NCI-H146 treated with DMSO at 0.1 percent for 48 hours (cell line): ENCODE data around the gene COX4I2.
"Not testable (repeated sequence)": the region's sequence is repeated elsewhere in the genome, so short reads cannot be mapped to it uniquely, and the experiment has no call there.

ENCODE experiments used
- DNase-seq: peaks from one replicate; lab custom pipeline; 2025; ENCODE audit not compliant: unreplicated experiment; lab: John Stamatoyannopoulos, UW

COX4I2 gene

DNA sequence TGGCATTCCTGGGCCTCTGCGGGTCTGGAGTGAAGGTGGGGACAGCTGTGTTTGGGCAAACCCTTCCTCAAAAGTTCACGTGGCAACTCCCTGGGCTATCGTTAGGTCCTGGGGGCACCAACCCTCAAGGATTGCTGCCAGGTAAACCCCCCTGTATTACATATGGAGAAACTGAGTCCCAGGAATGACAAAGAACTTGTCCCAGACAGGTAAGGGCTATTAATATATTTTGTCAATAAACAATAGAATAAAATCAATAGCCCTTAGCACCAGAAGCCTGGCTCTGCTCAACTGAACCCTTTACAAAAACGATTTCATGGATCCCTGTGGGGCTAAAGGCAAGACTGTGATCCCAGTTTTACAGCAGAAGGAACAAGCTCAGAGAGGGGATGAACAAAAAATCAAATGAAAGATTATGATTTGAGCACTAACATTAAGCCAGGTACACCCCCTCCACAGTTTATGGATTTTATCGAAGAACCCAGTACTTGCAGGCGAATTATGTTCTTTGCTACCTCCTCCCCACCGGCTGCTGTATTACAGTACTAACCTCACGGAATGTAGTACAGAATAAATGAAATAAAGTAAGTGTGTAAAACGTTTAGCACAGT, 30.0 kb upstream of the COX4I2 start:
- DNase-seq, result no peak

DNA sequence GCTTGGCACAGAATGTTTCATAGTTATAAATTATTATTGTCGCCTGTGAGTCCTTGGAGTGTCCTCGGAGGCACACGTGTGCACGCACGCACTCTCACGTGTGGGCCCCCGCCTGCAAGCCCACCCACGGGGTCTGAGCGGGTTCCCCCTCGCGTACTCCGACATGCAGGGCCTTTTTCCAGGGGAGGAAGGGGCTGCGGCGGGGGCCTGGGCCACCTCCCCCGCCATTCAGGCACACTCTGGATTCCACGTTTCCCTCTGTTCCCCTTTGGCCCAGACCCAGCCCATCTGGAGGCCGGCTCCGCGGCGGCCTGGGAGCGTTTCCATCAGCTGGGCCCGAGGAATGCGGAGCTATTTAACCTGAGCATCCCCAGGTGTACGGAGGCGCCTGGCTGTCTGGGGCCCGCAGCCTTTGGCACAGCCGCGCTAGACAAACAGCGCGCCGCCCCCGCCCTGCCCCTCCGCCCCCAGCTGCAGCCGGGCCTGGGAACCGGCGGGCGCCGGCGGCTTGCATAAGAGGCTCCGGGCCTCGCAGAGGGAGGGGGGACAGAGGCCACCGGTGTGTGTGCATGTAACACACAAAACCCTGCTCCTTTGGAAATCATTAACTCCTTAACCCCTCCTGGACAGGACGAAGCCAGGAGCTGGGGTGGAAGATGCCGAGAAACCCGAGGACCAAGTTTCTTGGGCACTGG, 29.3 kb upstream of the COX4I2 start:
- DNase-seq, result peak; percentile 89

DNA sequence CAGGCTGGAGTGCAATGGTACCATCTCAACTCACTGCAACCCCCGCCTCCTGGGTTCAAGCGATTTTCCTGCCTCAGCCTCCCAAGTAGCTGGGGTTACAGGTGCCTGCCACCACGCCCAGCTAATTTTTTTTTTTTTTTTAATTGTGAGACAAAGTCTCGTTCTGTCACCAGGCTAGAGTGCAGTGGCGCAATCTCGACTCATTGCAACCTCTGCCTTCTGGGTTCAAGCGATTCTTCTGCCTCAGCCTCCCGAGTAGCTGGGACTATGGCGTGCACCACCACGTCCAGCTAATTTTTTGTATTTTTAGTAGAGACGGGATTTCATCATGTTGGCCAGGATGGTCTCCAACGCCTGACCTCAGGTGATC, 25.5 kb upstream of the COX4I2 start:
- DNase-seq, result not testable (repeated sequence)

DNA sequence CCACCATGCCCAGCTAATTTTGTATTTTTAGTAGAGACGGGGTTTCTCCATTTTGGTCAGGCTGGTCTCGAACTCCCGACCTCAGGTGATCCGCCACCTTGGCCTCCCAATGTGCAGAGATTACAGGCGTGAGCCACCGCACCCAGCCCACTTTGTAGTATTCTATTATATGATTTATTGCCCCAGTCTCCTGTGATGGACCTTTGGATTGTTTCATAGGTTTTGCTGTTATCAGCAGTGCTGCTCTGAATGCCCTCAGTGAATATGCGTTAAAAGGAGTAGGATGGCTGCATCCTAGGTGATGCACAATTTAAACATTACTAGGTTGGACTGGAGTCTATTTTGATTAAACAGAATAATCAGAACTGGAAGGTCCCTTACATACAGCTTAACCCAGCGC, 22.3 kb upstream of the COX4I2 start:
- DNase-seq, result no peak

DNA sequence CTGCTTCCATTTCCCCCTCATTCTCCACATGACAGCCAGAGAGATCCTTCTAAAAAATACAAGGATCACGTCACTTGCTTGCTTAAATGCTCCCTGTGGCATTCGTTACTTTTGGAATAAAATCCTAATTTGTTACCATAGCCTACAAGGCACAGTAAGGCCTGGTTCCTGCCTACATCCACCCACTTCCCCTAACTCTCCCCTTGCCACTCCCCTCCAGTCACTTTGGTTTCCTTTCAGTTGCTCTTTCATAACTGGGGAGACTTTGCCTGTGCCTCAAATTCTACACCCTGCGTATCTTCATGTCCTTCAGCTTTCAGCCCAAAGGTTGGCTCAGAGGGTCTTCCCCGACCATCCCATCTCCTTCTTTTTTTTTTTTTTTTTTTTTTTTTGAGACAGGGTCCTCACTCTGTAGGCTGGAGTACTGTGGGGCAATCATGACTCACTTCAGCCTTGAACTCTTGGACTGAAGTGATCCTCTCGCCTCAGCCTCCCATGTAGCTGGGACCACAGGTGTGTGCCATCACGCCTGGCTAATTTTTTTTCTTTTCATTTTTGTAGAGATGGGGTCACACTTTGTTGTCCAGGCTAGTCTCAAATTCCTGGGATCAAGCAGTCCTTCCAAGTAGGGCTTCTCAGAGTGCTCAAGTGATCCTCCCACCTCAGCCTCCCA, 20.1 kb upstream of the COX4I2 start:
- DNase-seq, result no peak

DNA sequence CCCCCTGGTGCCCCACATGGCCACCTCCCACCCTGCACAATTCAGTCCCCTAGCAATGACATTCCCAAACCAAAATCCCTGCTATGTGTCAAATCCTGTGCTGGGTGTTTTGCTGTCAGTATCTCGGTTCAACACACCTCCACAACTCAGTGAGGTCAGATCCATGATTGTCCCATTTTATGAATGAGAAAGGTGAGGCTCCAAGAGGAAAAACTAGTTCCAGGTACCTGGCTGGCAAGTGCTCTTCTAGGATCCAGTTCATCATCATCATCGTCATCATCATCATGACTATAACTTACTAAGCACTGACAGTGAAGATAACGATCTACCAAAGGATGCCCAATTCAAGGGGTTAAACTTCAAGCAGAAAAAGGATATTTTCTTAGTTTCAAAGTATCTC, 17.5 kb upstream of the COX4I2 start:
- no peak for DNase-seq

DNA sequence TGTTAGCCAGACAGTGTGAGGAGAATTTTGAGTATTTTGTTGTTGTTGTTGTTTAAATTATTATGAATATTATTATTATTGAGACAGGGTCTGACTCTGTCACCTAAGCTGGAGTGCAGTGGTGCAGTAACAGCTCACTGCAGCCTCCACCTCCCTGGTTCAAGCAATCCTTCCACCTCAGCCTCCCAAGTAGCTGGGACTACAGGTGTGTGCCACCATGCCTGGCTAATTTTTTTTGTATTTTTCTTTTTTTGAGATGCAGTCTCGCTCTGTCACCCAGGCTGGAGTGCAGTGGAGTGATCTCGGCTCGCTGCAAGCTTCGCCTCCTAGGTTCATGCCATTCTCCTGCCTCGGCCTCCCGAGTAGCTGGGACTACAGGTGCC, 14.6 kb upstream of the COX4I2 start:
- not testable (repeated sequence) for DNase-seq

DNA sequence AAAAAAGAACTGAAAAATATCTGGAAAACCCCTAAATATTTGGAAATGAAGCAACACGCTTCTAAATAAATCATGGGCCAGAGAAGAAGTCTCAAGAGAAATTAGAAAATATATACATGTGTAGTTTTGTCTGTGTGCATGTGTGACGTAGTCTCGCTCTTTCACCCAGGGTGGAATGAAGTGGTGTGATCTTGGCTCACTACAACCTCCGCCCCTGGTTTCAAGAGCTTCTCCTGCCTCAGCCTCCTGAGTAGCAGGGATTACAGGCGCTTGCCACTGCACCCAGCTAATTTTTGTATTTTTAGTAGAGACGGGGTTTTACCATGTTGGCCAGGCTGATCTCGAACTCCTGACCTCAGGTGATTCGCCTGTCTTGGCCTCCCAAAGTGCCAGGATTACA, 11.2 kb upstream of the COX4I2 start:
- not testable (repeated sequence) for DNase-seq

DNA sequence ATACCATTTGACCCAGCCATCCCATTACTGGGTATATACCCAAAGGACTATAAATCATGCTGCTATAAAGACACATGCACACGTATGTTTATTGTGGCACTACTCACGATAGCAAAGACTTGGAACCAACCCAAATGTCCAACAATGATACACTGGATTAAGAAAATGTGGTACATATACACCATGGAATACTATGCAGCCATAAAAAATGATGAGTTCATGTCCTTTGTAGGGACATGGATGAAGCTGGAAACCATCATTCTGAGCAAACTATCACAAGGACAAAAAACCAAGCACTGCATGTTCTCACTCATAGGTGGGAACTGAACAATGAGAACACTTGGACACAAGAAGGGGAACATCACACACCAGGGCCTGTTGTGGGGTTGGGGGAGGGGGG, 9.7 kb upstream of the COX4I2 start:
- DNase-seq, result not testable (repeated sequence)

DNA sequence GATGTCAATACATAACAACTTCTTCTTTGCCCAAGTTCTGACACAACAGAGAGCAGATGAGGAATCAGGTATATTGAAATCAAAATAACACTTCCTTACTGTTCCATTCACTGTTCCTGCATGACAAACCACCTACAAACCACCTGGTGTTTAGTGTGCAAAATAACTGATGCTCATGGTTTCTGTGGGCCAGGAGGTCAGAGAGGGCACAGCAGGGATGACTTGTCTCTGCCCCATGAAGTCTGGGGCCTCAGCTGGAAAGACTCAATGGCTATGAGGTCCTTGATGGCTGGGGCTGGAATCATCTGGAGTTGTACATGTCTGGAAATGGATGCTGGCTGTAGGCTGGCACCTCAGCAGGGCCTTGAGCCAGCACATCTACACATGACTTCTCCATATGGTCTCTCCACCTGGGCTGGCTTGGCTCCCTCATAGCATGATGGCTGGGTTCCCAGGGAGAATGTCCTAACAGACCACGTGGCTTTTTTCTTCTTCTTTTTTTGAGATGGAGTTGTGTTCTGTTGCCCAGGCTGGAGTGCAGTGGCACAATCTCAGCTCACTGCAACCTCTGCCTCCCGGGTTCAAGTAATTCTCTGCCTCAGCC, 7.4 kb upstream of the COX4I2 start:
- DNase-seq, result no peak

DNA sequence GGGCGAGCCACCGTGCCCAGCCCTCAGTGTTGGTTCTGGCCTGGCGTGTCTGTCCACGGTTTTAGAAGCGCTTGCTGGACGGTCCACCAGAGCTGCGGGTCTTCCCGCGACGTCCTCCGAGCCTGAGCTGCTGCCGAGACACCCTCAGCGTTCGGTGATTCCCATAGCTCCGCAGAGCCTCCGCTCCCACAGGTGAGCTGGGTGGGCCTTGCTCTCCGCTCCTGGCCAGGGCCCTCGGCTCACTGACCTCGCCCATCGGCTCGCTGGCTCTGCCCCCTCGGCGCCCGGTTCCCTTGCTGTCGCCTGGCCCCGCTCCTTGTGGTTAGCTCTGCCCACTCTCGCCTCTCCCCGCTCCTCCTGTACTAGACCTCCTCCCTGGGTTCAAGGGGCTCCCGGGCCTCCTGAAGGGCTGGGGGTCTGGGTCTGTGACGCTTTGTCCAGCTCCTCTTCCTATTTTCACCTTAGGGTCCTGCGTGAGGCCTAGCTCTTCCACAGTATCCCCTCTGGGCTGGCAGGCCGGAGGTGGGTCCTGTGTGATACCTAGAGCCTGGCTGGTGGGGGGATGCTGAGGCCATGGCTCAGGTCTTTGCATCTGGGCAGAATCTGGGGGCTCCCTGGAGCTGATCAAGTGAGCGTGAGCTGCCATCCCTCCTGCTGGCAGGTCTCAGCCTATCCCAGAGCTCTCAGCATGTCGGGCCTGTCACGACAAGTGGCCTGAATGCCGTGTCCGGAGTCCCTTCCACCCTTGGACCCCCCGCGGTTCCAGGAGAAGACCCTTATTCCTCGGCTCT, 5.0 kb upstream of the COX4I2 start:
- DNase-seq, result no peak

DNA sequence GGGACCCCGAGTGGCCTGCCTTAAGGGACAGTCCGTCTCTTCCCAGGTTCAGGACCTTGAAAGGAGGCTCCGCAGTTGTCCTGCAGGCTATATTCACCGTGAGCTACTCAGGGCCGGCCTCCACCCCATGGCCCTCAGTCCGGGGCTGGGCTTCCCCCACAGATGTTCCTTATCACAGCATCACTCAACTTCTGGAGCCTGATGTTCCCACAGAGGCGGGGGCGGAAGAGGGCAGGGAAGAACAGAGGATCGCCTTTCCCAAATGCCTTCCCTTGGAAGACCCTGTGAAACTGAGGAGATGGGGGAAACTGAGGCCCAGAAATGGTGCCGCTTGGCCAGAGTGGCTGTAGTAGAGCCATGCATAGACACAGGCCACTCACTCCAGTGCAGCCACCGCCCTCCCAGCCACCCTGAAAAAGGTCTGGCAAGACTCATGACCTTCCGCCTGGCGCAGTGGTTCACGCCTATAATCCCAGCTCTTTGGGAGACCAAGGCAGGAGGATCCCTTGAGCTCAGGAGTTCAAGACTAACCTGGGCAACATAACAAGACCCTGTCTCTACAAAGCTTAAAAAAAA, 4.3 kb upstream of the COX4I2 start:
- DNase-seq, result no peak

DNA sequence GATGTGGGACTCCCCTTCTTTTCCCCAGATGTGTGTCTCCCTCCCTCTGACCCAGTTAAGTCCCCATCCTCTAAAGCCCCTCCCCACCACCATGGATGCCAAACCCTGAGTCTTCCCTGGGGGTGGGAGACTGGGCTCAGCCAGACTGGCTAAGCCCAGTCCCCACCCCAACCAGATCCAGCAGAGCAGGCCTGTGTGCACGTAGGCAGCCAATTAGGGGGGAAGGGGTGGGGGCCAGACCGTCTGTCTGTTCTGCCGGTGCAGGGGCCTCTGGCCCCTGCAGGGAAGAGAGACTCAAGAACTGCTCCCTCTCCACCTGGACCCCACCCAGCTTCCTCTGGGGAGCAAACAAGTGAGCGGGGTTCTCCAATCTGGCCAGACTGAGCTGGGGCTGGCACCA, 605 bp downstream of the COX4I2 start:
- DNase-seq, result no peak

DNA sequence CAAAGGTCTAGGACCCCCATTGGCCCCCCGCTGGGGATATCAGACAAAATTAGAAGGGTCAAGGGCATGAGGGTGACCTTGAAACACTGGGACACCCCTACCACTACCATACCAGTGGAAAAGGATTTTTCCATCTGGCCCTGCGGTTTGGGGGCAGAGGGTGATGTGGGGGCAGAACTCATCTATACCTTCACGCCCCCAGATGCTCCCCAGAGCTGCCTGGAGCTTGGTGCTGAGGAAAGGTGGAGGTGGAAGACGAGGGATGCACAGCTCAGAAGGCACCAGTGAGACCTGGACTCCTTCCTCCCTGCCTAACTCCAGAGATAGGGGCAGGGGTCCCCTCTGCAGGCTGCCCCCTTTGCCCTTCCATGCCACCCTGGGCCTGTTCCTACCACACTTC, 1.1 kb downstream of the COX4I2 start:
- DNase-seq, result no peak

DNA sequence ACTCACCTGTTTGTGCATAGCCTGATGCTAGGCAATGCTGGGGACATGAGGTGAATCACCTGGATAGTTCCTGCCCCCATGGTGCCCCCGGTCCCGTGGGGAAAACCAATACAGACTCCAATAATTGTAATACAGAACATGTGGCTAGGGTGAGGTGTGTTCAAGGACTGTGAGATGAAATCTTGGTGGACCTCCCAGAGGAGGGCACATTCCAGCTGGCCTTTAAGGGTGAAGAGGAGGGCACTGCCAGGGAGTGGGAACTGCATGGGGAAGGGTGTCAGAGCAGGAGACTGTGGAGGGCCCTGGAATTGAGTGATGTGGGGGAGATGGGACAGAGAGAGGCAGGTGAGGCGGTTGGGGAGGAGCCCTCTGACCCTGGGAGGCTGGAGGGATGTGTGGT, 2.5 kb downstream of the COX4I2 start:
- no peak for DNase-seq

DNA sequence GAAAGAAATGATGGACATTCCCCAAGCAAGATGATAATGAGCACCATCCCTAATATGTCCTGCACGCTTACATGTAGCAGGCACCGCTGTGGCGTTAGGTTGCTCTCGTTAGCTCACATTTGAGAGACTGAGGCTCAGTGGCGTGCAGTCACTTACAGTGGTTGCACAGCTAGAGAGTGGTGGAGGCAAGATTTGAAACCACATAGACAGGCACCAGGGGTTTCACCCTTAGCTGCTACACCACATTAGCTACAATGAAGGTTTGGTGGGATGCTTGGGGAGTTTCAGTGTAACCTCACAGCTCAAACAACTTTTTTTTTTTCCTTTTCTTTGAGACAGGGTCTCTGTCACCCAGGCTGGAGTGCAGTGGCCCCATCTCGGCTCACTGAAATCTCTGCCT, 3.7 kb downstream of the COX4I2 start:
- DNase-seq, result no peak

DNA sequence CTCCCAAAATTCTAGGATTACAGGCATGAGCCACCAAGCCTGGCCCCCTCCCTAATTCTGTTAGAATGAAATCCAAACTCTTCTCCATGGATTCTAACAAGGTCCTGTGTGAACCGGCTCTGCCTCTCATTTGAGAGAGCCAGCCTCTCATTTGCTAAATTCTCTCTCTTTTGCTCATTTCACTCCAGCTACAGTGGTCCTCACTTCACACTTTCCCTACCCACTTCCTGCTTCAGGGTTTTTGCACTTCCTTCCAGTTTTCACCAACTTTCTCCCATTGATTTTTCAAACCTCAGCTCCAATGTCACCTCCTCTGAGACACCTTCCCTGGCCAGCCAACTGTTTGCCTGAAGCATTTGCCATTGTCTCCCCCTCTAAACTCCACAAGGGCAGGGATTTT, 5.1 kb downstream of the COX4I2 start:
- no peak for DNase-seq

DNA sequence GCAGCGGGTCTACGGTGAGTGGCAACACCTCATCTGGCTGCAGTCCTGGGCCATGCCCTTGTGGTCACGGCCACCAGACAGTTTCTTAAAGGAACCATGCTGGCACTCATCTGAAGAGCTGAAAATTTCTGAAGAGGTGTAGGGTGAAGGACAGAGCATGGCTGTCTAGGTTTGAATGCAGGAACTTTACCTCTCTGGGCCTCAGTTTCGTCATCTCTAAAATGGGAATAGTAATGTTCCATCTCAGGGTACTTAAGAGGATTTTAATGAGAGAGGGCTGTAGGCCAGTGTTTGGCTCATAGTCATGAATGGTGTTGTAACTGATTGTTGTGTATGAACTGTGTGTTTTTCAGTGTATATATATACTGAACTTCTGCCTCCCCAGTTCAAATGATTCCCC, 5.8 kb downstream of the COX4I2 start:
- no peak for DNase-seq

DNA sequence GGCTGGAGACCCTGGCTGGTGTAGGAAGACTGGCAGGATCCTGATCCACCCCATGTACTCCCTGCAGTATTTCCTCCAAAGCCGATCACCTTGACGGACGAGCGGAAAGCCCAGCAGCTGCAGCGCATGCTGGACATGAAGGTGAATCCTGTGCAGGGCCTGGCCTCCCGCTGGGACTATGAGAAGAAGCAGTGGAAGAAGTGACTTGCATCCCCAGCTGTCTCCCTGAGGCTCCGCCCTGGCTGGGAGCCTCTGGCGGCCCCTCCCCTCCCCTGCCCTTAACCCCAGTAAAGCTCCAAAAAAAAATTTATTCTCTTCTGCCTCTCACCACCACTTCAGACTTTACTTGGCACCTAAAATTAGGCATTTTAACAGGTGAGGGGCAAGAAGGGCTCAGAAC, 7.0 kb downstream of the COX4I2 start:
- peak; percentile 44 for DNase-seq

DNA sequence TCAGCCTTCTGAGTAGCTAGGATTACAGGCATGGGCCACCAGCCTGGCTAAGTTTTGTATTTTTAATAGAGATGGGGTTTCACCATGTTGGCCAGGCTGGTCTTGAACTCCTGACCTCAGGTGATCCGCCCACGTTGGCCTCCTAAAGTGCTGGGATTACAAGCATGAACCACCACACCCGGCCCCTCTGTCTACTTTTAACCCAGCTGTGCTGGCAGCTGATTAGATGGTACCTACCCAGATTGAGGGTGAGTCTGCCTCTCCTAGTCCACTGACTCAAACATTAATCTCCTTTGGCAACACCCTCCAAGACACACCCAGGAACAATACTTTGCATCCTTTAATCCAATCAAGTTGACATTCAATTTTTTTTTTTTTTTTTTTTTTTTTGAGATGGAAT, 10.4 kb downstream of the COX4I2 start:
- not testable (repeated sequence) for DNase-seq

DNA sequence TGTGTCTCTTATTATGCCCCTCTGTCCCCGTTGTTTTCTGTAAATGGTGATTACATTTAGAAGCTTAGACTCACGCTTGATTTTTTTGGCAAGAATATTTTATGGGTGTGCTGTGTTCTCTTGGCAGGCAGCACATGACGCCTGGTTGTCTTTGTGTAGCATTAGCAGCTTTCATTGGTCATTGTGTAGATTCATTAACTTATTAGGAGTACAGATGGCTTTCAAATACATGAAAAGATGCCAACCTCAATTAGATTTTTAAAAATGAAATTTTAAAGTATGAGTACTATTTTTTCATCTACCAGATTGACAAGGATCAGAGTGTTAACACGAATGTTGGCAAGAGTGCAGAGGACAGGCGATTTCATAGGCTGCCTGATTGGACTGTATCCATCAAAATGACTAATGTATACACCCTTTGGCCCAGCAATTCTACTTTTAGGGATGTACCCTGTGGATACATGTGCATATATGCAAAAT, 15.2 kb downstream of the COX4I2 start:
- DNase-seq, result no peak
